Gastroesophageal sphincter (tissue), 4 donors: ENCODE results near the gene OR5V1. TPM values are rescaled to one million over a fixed set of nuclear protein-coding genes. Genes with fewer than 3 reads are reported as not detected.
"Not testable (repeated sequence)": the region's sequence is repeated elsewhere in the genome, so short reads cannot be mapped to it uniquely, and the experiment has no call there.

Source experiments
- ATAC-seq: fragments of 150-250 bp; one replicate; pipeline ENCODE4 v1.9.1; 2016; ENCODE audit warnings: mild to moderate bottlenecking, moderate library complexity
- H3K27ac ChIP-seq, 4 donors: fragments of 200-600 bp; sonication (generic) in 3 of 4; 1 replicate in 3 of 4; 2 replicates in 1 of 4; pipeline ENCODE4 v1.5.1; 2016 to 2019
- H3K27me3 ChIP-seq: fragments of 200-600 bp; sonication (generic); one replicate; pipeline ENCODE4 v1.5.1; 2019
- H3K36me3 ChIP-seq, 2 donors: fragments of 200-600 bp; sonication (generic); one replicate each; pipeline ENCODE4 v1.5.1; 2019; ENCODE audit warnings: control low read depth in 1 of 2
- H3K4me1 ChIP-seq, 3 donors: fragments of 200-600 bp; sonication (generic); 1 replicate in 2 of 3; 2 replicates in 1 of 3; pipeline ENCODE4 v1.5.1; 2016 to 2019; ENCODE audit warnings: control low read depth in 2 of 3
- H3K4me3 ChIP-seq, 2 donors: fragments of 200-600 bp; sonication (generic); one replicate each; pipeline ENCODE4 v1.5.1; 2019; ENCODE audit warnings: mild to moderate bottlenecking in 1 of 2, moderate library complexity in 1 of 2
- H3K9me3 ChIP-seq, 3 donors: fragments of 200-600 bp; sonication (generic); one replicate each; pipeline ENCODE4 v1.5.1; 2017 to 2019; ENCODE audit warnings: control low read depth in 2 of 3
- CTCF ChIP-seq, 4 experiments: fragments of 200-600 bp in 2 of 4; fragments of 450-650 bp in 2 of 4; sonication (generic) in 1 of 4; IDR thresholded peaks; one replicate each; pipeline ENCODE4 v1.5.1; 2017 to 2019; ENCODE audit warnings: antibody characterized with exemption in 4 of 4, mild to moderate bottlenecking in 2 of 4, moderate library complexity in 2 of 4
- EP300 ChIP-seq: sonication (generic); formaldehyde crosslinking; IDR thresholded peaks from one replicate; pipeline ENCODE4 v1.6.1; 2017; ENCODE audit warnings: antibody characterized with exemption, mild to moderate bottlenecking
- POLR2A ChIP-seq, 2 donors: fragments of 450-650 bp; IDR thresholded peaks; one replicate each; pipeline ENCODE4 v1.6.1; 2017; ENCODE audit warnings: antibody characterized with exemption in 2 of 2, mild to moderate bottlenecking in 2 of 2, moderate library complexity in 1 of 2
- POLR2AphosphoS5 ChIP-seq: sonication (generic); formaldehyde crosslinking; IDR thresholded peaks from one replicate; pipeline ENCODE4 v1.6.1; 2017; ENCODE audit warnings: antibody characterized with exemption
- WGBS, 2 donors: methylation state at CpG; one replicate each; pipeline ENCODE4 v1.1.5; 2018; ENCODE audit warnings: low coverage in 1 of 2; 5-methylcytosine and 5-hydroxymethylcytosine counted together
- total RNA-seq, 4 donors: library from RNA; depleted of rRNA; stranded (reverse); fragments of >200 nt; gene quantifications; one replicate each; pipeline ENCODE4 v1.1.0, GENCODE V29; 2016

OR5V1 gene
- total RNA-seq, 4 donors from 2014 or later = not detected

DNA sequence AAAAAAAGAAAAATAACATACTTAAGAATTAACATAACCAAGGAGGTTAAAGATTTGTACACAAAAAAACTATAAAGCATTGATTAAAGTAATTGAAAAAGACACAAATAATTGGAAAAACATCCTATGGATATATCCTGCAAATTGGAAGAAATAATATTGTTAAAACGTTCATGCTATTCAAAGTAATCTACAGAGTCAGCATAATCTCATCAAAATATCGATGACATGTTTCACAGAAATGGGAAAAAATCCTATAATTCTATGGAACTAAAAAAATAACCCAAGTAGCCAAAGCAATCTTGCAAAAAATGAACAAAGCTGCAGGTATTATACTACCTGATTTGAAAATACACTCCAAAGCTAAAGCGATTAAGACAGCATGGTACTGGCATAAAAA is 23.3 kb downstream of the OR5V1 start:
- H3K27ac ChIP-seq = no peak overlapping the region
- peaks cover 0 to 3% (median 0%) of the 10 kb centered on the region in 3 donors for H3K9me3 ChIP-seq
- TF ChIP-seq POLR2A (IDR thresholded peaks at IDR 0.05) (no peak), CTCF (IDR thresholded peaks at IDR 0.05) (no peak), POLR2AphosphoS5 (no peak), EP300 (no peak)
- ATAC-seq = no peak
- H3K4me3 ChIP-seq = no peak overlapping the region
- 56 to 73% methylated on average over 3 of the region's 3 CpGs for WGBS, 2 donors
- no peaks in the 10 kb centered on the region for H3K27me3 ChIP-seq
- no peaks in the 10 kb centered on the region for H3K4me1 ChIP-seq
- no peaks in the 10 kb centered on the region for H3K36me3 ChIP-seq

GRCh38 chr6:29336269-29336668 is 32.4 kb downstream of the OR5V1 start:
- Histone ChIP-seq H3K4me3 (no peak overlapping the region), H3K27ac (no peak overlapping the region), H3K9me3 (no peaks in the 10 kb centered on the region), H3K4me1 (no peaks in the 10 kb centered on the region), H3K27me3 (no peaks in the 10 kb centered on the region), H3K36me3 (no peaks in the 10 kb centered on the region)
- TF ChIP-seq CTCF (IDR thresholded peaks at IDR 0.05) = no peak
- TF ChIP-seq POLR2AphosphoS5 = no peak
- no peak for TF ChIP-seq EP300
- TF ChIP-seq POLR2A (IDR thresholded peaks at IDR 0.05) = no peak
- WGBS, 2 donors = 76 to 100% methylated on average over 1 to 2 of the region's 2 CpGs
- ATAC-seq = no peak

- no peak overlapping the region for H3K27ac ChIP-seq
- H3K4me3 ChIP-seq = no peak overlapping the region
- no peaks in the 10 kb centered on the region for H3K9me3 ChIP-seq
- TF ChIP-seq CTCF (IDR thresholded peaks at IDR 0.05) = no peak
- TF ChIP-seq POLR2AphosphoS5 = no peak
- no peak for TF ChIP-seq POLR2A (IDR thresholded peaks at IDR 0.05)
- H3K4me1 ChIP-seq = no peaks in the 10 kb centered on the region
- H3K36me3 ChIP-seq = no peaks in the 10 kb centered on the region
- H3K27me3 ChIP-seq = no peaks in the 10 kb centered on the region
- no peak for ATAC-seq
Measured at GRCh38 chr6:29332676-29333075, 36.0 kb downstream of the OR5V1 start.

DNA sequence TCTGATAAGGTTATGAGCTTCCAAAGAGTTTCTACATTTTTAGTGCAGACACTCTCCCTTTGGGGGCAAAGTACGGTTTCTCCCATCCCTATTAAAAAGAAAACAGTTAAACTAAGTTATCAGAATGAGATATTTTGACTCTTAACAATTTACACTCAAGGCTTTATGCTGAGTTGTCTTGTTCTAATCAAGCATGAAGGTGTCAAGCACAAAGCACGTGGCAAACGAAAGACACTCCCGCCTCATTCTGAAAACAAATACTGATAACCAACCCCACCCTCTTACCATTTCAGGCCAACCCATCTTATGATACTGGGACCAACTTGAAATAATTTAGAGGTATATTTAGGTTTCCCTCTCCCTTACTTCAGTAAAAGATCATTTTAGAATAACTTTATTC is 42.9 kb downstream of the OR5V1 start:
- no peaks in the 10 kb centered on the region for H3K4me1 ChIP-seq
- no peak overlapping the region for H3K27ac ChIP-seq
- no peaks in the 10 kb centered on the region for H3K36me3 ChIP-seq
- no peak for ATAC-seq
- 50 to 71% methylated on average over 4 of the region's 4 CpGs for WGBS, 2 donors
- no peaks in the 10 kb centered on the region for H3K9me3 ChIP-seq
- TF ChIP-seq CTCF (IDR thresholded peaks at IDR 0.05) (no peak), EP300 (no peak), POLR2A (IDR thresholded peaks at IDR 0.05) (no peak), POLR2AphosphoS5 (no peak)
- H3K27me3 ChIP-seq = no peaks in the 10 kb centered on the region
- H3K4me3 ChIP-seq = no peak overlapping the region

GRCh38 chr6:29323332-29323731 is 45.3 kb downstream of the OR5V1 start:
- ATAC-seq, H3K4me3 ChIP-seq, H3K36me3 ChIP-seq, H3K27ac ChIP-seq, H3K9me3 ChIP-seq, H3K4me1 ChIP-seq, H3K27me3 ChIP-seq: not testable (repeated sequence)

GRCh38 chr6:29319931-29320330 is 48.7 kb downstream of the OR5V1 start:
- H3K4me1 ChIP-seq = no peaks in the 10 kb centered on the region
- no peak overlapping the region for H3K4me3 ChIP-seq
- no peak overlapping the region for H3K27ac ChIP-seq
- H3K27me3 ChIP-seq = no peaks in the 10 kb centered on the region
- no peaks in the 10 kb centered on the region for H3K36me3 ChIP-seq
- ATAC-seq = no peak
- TF ChIP-seq POLR2A (IDR thresholded peaks at IDR 0.05) (no peak), CTCF (IDR thresholded peaks at IDR 0.05) (no peak), POLR2AphosphoS5 (no peak), EP300 (no peak)
- 74 to 79% methylated on average over 2 of the region's 2 CpGs for WGBS, 2 donors
- H3K9me3 ChIP-seq = no peaks in the 10 kb centered on the region
